GM12864 (cell line): ENCODE data around the gene CREM.

ENCODE experiments used
- DNase-seq: peaks from one replicate; pipeline ENCODE4 v3.0.0-alpha.2; 2011; ENCODE audit warnings: low read depth
- H3K4me3 ChIP-seq: 2 replicates; pipeline ENCODE4 v1.5.1; 2011; ENCODE audit warnings: mild to moderate bottlenecking, low read depth, low read length, control low read depth
- TF ChIP-seq, protein P1 (sequence below): IDR thresholded peaks from 2 replicates; pipeline ENCODE4 v1.5.1; 2011; ENCODE audit warnings: low read depth, mild to moderate bottlenecking, moderate library complexity, low read length, control low read depth, inconsistent platforms; ENCODE audit errors: missing control alignments

CREM gene

DNA sequence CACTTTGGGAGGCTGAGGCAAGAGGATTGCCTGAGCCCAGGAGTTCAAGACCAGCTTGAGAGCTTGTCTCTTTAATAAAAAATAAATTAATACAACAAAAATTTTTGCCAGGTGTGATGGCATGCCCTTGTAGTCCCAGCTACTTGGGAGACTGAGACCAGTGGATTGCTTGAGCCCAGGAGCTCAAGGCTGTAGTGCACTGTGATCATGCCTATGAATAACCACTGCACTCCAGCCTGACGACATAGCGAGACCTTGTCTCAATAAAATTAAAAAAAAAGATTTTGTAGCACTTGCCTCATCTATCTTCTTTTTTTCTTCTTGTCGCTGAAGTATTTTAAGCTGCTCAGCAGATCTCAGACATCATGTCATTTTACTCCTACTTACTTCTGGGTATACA is 26.3 kb downstream of the CREM start:
- no peak for DNase-seq
- TF ChIP-seq, protein P1, sequence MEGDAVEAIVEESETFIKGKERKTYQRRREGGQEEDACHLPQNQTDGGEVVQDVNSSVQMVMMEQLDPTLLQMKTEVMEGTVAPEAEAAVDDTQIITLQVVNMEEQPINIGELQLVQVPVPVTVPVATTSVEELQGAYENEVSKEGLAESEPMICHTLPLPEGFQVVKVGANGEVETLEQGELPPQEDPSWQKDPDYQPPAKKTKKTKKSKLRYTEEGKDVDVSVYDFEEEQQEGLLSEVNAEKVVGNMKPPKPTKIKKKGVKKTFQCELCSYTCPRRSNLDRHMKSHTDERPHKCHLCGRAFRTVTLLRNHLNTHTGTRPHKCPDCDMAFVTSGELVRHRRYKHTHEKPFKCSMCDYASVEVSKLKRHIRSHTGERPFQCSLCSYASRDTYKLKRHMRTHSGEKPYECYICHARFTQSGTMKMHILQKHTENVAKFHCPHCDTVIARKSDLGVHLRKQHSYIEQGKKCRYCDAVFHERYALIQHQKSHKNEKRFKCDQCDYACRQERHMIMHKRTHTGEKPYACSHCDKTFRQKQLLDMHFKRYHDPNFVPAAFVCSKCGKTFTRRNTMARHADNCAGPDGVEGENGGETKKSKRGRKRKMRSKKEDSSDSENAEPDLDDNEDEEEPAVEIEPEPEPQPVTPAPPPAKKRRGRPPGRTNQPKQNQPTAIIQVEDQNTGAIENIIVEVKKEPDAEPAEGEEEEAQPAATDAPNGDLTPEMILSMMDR = no peak
- no peak overlapping the region for H3K4me3 ChIP-seq

DNA sequence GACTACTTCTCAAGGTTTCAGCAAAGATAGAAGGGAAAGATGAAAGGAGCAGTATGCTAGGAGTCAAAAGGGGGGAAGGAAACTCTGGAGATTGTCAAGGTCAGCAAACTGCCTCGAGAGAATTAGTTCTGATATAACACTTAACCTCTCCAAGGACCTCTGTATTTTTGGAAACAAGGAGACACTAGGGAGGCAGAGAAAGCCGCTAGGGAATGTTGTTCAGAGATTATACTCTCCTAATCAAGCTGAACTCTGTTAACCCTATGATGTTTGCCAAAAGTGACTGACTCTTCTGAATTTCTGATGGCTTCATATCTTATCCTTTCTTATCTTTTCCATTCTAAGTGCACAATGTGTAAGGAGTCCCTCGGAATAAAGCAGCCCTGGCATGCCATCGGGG is 27.1 kb downstream of the CREM start:
- DNase-seq = no peak
- TF ChIP-seq, protein P1 = no peak
- H3K4me3 ChIP-seq = no peak overlapping the region

DNA sequence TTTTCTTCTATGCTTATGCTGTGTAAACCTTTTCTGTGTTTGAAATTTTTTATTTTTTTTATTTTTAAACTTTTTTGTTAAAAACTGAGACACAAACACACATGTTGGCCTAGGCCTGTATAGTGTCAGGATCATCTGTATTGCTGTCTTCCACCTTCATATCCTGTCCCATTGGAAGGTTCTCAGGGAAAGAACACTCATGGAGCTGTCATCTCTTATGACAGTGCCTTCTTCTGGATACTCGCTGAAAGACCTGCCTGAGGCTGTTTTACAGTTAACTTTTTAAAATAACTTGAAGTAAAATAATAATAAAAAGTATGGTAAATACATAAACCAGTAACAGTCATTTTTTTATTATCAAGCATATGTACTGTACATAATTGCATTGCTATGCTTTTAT is 34.1 kb downstream of the CREM start:
- TF ChIP-seq, protein P1 = no peak
- no peak overlapping the region for H3K4me3 ChIP-seq
- no peak for DNase-seq

DNA sequence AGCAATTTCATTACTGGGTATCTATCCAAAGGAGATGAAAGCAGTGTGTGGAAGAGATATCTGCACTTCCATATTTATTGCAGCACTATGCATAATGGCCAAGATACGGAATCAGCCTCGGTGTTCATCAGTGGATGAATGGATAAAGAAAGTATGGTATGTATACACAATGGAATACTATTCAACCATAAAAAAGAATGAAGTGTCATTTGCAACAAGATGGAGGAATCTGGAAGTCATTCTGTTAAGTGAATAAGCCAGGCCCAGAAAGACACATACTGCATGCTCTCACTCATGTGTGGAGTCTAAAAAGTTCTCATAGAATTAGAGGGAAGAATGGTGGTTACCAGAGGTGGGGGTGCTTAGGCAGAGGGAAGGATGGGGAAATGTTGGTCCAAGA is 35.3 kb downstream of the CREM start:
- no peak for DNase-seq
- TF ChIP-seq, protein P1 = no peak
- H3K4me3 ChIP-seq = no peak overlapping the region

DNA sequence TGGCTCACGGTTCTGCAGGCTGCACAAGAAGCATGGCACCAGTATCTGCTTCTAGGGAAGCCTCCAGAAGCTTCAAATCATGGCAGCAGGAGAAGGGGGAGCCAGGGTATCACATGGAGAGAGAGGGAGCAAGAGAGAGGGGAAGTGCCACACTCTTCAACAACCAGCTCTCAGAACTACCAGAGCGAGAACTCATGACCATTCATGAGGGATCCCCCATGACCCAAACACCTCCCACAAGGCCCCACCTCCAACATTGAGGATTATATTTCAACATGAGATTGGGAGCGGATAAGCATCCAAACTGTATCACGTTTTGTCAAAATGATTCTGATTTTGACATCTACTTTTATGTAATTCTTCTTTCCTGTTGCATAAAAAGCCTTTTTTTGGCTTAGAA is 38.5 kb downstream of the CREM start:
- H3K4me3 ChIP-seq = no peak overlapping the region
- TF ChIP-seq, protein P1 = no peak
- DNase-seq = no peak

DNA sequence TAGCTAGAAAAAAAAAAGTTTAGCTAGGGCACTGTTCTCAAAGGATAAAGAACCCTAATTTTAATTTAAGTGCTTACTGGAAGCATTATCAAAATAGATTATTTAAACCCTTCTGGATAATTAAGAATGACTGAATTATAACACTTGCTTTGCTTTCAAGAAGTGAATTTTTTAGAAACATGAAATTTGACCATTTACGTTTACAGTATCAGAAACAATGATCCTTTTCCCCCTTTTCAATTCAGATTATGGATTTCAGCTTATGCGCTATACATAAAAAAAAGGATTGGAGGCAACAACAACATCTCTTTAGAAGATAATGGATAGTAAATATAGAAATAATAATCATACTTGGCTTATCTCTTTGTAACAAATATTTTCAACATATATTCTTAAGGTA is 39.2 kb downstream of the CREM start:
- TF ChIP-seq, protein P1 = no peak
- no peak overlapping the region for H3K4me3 ChIP-seq
- DNase-seq = no peak

DNA sequence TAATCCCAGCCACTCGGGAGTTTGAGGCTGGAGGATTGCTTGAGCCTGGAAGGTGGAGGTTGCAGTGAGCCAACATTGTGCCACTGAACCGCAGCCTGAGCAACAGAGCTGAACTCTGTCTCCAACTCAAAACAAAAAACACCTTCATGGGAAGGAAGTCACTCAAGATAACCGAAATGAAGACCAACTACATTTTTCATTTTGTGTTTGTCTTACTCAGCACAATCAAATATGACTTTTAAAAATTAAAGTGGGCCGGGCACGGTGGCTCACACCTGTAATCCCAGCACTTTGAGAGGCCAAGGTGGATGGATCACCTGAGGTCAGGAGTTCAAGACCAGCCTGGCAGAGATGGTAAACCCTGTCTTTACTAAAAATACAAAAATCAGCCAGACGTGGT is 40.0 kb downstream of the CREM start:
- DNase-seq = no peak
- no peak overlapping the region for H3K4me3 ChIP-seq
- TF ChIP-seq, protein P1 = no peak
